DOHH2 (cell line): ENCODE results near the gene C4orf36.

ENCODE experiments used
- EZH2phosphoT487 ChIP-seq: fragments of 200-600 bp; sonication (generic); IDR thresholded peaks from 2 replicates; pipeline ENCODE4 v1.6.1; 2017; ENCODE audit warnings: borderline replicate concordance, mild to moderate bottlenecking, antibody characterized with exemption, low read length, moderate library complexity, mixed read lengths
- TF ChIP-seq, protein P1 (sequence below): fragments of 200-600 bp; sonication (generic); IDR thresholded peaks from one replicate; pipeline ENCODE4 v1.5.1; 2014; ENCODE audit warnings: antibody characterized with exemption, mild to moderate bottlenecking, low read depth, low read length; ENCODE audit not compliant: poor library complexity, severe bottlenecking

- TF ChIP-seq, protein P1, sequence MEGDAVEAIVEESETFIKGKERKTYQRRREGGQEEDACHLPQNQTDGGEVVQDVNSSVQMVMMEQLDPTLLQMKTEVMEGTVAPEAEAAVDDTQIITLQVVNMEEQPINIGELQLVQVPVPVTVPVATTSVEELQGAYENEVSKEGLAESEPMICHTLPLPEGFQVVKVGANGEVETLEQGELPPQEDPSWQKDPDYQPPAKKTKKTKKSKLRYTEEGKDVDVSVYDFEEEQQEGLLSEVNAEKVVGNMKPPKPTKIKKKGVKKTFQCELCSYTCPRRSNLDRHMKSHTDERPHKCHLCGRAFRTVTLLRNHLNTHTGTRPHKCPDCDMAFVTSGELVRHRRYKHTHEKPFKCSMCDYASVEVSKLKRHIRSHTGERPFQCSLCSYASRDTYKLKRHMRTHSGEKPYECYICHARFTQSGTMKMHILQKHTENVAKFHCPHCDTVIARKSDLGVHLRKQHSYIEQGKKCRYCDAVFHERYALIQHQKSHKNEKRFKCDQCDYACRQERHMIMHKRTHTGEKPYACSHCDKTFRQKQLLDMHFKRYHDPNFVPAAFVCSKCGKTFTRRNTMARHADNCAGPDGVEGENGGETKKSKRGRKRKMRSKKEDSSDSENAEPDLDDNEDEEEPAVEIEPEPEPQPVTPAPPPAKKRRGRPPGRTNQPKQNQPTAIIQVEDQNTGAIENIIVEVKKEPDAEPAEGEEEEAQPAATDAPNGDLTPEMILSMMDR, result no peak
- TF ChIP-seq EZH2phosphoT487, result no peak
Measured at GRCh38 chr4:86901864-86902263, 9.6 kb upstream of the C4orf36 start.
